GM13977 (cell line): ENCODE measurements around the gene SHANK2.

Experiments used
- DNase-seq: peaks from one replicate; pipeline ENCODE4 v3.0.0; 2012; ENCODE audit warnings: low spot score
- CTCF ChIP-seq: IDR thresholded peaks from 2 replicates; pipeline ENCODE4 v1.5.1; 2012; ENCODE audit warnings: mild to moderate bottlenecking, control low read depth; ENCODE audit not compliant: insufficient read depth; ENCODE audit errors: extremely low read depth, missing control alignments
- in situ Hi-C: fragments of 300-500 bp; cut with MboI; formaldehyde crosslinking; loops from one replicate; pipeline ENCODE4 v1.12.0; 2022; ENCODE audit warnings: low sequenced_read_pairs, low pct_unique_long_range_greater_than_20kb, mixed read lengths, inconsistent platforms; ENCODE audit not compliant: unreplicated experiment

SHANK2 gene

GRCh38 chr11:71250523-71251150 is 1.7 kb downstream of the SHANK2 start:
- TF ChIP-seq CTCF: no peak
- in situ Hi-C loops: no loop called here
- no peak for DNase-seq

DNA sequence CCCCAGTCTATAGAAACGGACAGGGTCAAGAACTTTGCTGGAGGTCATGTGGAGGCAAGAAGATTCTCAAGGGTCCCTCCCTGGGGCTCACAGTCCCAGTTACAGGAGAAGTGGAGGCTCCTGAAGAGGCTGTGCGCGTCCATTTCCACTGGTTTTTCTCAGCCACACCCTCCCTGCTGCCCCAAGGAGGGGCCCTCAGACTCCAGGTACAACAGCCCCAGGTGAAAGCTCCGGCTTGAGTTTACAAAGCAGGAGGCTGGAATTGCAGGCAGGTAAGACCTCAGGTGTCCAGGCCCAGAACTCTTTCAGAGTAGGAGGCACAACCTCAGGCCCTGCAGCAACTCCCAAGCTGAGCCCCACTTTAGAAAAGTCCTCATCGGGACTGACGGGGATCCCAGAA is 3.1 kb downstream of the SHANK2 start:
- no peak for DNase-seq
- in situ Hi-C loops: no loop called here
- TF ChIP-seq CTCF: no peak

DNA sequence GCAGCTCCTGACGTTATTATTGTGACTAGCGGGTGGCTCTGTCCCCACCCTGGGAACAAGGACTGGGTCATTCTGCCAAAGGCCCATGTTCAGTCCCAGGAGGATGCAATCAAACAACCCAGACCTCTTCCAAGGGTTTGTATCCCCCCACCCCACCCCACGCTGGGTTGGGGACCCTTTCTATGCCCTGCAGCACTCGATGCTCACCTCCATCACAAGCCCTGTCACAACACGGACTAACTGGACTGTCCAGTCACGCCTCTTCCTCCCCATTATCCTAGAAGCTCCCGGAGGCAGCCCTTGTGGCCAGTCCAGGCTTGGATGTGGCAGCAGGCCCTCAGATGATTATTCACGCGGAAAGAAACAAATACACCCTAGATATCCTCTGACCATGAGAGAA is 3.7 kb downstream of the SHANK2 start:
- no peak for DNase-seq
- TF ChIP-seq CTCF: no peak
- in situ Hi-C loops: no loop called here

- TF ChIP-seq CTCF: no peak
- in situ Hi-C loops: no loop called here
- DNase-seq: no peak
These were observed 4.2 kb downstream of the SHANK2 start for GRCh38 chr11:71248251-71248570.

- in situ Hi-C loops: no loop called here
- TF ChIP-seq CTCF: no peak
- DNase-seq: no peak
These were observed 4.7 kb downstream of the SHANK2 start for GRCh38 chr11:71247551-71248250.

DNA sequence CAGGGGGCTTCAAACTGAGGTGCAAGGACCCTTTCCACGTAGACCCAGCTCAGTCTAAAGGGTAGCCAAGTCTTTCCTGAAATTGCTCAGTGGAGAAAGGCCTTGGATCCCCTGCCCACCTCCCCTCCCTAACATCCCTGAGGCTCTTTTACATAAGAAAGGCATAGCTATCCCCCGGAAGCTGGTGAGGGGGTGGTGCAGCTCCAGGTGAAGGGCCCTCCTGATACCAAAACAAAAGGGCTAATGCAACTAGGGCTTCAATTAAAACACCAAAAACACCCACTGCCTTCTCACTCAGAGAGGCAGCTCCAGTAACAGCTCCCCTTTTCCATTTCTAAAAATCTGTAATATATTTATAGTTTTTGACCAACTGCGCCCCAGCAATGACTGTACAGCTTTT is 5.8 kb downstream of the SHANK2 start:
- in situ Hi-C loops: no loop called here
- TF ChIP-seq CTCF: no peak
- no peak for DNase-seq
